Esophagus squamous epithelium (tissue), 4 donors: ENCODE data around the gene FBXL14.

Experiments
- CTCF ChIP-seq, 6 experiments: fragments of 450-650 bp in 4 of 6; fragments of 200-600 bp in 2 of 6; sonication (generic) in 2 of 6; IDR thresholded peaks; one replicate each; pipeline ENCODE4 v1.5.1; 2016 to 2019; ENCODE audit warnings: antibody characterized with exemption in 6 of 6, mild to moderate bottlenecking in 4 of 6, moderate library complexity in 4 of 6
- POLR2A ChIP-seq, 4 donors: fragments of 450-650 bp; IDR thresholded peaks; one replicate each; pipeline ENCODE4 v1.6.1; 2017; ENCODE audit warnings: antibody characterized with exemption in 4 of 4, mild to moderate bottlenecking in 4 of 4, moderate library complexity in 3 of 4

DNA sequence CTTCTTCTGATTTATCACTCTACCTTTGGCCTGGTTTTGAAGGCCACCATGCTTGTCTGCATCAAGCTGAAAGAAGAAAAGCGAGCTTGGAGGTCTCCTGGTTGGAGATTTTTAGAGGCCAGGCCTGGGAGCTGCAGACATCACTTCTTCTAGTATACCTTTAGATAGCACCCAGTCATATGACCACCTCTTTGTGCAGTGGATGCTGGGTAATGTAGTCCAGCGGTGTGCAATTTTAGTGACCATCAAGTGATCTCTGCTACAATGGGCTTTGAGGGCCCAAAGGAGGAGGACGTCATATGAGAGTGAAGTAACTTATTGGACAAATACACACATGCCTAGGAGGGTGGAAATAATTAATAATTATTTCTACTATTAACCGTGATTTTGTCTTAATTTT, 19.5 kb upstream of the FBXL14 start:
- TF ChIP-seq POLR2A (IDR thresholded peaks at IDR 0.05) = no peak
- no peak for TF ChIP-seq CTCF (IDR thresholded peaks at IDR 0.05)
